ENCODE data around the gene KCNQ1.

DNA sequence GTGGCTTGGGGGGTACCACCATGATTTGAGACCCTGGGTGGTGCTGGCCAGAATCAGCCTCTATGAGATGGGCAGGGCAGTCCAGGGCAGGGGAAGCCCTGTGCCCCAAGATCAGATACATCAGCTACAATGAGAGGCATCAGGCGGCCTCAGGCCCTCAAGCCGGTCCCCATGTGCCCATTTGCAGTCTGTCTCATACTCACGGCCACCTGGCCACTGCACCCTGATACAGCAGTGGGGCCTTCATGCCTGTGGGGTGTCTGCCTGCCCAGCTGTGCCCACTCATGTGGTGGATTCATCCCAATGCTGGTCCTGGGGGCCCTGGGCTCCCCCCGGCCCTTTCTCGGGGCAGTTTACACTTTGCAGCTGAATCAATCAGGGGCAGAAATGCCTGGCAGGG lies 297.4 kb downstream of the KCNQ1 start:
- no peak for TF ChIP-seq POLR2A (IDR thresholded peaks at IDR 0.05)
- TF ChIP-seq, protein P1, sequence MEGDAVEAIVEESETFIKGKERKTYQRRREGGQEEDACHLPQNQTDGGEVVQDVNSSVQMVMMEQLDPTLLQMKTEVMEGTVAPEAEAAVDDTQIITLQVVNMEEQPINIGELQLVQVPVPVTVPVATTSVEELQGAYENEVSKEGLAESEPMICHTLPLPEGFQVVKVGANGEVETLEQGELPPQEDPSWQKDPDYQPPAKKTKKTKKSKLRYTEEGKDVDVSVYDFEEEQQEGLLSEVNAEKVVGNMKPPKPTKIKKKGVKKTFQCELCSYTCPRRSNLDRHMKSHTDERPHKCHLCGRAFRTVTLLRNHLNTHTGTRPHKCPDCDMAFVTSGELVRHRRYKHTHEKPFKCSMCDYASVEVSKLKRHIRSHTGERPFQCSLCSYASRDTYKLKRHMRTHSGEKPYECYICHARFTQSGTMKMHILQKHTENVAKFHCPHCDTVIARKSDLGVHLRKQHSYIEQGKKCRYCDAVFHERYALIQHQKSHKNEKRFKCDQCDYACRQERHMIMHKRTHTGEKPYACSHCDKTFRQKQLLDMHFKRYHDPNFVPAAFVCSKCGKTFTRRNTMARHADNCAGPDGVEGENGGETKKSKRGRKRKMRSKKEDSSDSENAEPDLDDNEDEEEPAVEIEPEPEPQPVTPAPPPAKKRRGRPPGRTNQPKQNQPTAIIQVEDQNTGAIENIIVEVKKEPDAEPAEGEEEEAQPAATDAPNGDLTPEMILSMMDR (IDR thresholded peaks at IDR 0.05): no peak

All from lower leg skin (tissue), 3 donors.